ES-I3 (cell line): ENCODE results near the gene STBD1.

ENCODE experiments used
- H3K36me3 ChIP-seq: 2 replicates; pipeline ENCODE4 v1.6.1; 2013; ENCODE audit warnings: mild to moderate bottlenecking, low read length, control low read depth, moderate library complexity; ENCODE audit not compliant: insufficient read depth
- H3K4me1 ChIP-seq: 2 replicates; pipeline ENCODE4 v1.6.1; 2013; ENCODE audit warnings: mild to moderate bottlenecking, control low read depth, low read length; ENCODE audit not compliant: insufficient read depth
- H3K9ac ChIP-seq: 2 replicates; pipeline ENCODE4 v1.6.1; 2013; ENCODE audit warnings: low read depth, mild to moderate bottlenecking, low read length, moderate library complexity
- H3K9me3 ChIP-seq: 2 replicates; pipeline ENCODE4 v1.6.1; 2013; ENCODE audit warnings: mild to moderate bottlenecking, low read length, moderate library complexity; ENCODE audit not compliant: control insufficient read depth, insufficient read depth

Gene STBD1

DNA sequence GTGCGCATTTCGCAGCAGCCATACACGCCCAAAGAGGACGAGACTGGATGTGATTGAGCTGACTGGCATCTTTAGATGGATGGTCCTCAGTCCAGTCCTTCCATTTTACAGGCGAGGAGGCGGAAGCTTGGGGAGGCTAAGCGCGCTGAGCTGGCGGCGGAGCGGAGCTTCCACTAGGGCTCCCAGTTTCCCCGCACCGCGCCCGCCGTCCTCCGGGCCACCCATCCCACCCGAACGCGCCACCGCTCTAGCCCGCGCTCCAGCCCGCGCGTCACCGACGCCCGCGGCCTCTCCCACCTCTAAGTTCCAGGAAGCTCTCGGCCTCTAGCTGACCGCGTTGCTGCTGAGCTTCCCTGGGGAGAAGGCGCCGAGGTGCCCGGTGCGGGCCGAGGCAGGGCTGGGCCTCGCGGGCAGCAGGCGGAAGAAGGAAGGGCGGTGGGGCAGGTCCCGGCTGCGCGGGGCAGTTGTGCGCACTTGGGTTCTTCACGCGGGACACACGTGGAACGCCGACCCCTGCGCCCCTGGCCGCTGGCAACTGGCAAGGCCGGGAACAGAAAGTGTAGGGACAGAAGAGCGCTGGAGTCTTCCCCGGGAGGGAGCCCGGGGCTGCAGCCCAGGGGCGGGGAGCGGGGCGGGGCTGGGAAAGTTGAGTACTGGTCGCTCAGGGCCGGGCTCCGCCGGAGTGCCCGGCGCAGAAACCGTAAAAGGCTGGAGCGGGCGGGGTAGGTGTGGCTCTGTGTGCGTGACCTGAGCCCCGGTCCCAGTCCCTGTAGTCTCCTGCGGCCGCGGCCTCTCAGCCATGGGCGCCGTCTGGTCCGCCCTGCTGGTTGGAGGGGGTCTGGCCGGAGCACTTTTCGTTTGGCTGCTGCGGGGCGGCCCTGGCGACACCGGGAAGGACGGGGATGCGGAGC, at the start of gene STBD1:
Gene STBD1, plus strand, starts transcription at position 763 of the 911 bp plus-strand sequence. Its CDS starts 37 bp downstream, at position 800.
- peaks cover 5% of the 10 kb centered on the region; the same call in 1 of the 2 replicates for H3K4me1 ChIP-seq
- H3K9me3 ChIP-seq = no peaks in the 10 kb centered on the region
- no peaks in the 10 kb centered on the region; the same call in 1 of the 2 replicates for H3K36me3 ChIP-seq
- H3K9ac ChIP-seq = peak within 1 kb of the TSS; percentile 76

DNA sequence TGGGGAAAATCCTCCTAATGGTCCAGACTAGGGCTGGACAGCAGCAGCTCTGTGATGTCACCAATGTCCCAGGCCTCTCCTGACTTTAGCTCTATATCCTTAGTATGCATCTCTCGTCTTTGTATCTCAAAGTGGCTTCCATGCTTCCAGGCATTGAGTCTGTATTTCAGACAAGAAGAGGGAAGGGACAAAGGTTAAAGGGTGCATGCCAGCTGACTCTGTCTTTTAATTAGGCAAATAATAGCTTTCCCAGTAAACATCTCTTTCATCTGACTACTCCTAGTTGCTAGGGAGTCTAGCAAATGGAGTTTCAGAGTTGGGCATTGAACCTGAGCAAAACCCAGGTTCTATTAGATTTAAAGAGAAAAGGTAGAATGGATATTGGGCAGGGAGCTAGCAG, 49.6 kb upstream of the STBD1 start:
- H3K9me3 ChIP-seq = no peaks in the 10 kb centered on the region
- no peaks in the 10 kb centered on the region for H3K36me3 ChIP-seq
- no peak overlapping the region for H3K9ac ChIP-seq
- no peaks in the 10 kb centered on the region for H3K4me1 ChIP-seq

DNA sequence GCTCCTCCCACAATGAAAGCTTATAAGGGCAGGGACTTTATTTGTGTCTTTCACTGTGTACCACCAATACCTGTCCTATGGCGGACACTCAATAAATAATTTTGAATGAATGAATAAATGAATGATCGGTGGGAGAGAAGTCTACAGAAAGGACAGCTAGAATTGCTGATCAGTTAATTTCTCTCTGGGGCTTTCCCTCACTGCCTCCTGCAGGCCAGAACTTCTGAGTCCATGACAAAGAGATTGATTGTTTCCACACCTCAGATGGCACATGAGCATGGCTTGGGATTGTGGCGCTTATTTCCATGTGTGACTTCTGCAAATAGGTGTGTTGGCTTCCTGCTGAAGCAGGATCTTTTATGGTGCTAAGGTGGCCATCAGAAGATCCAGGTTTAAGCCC, 48.7 kb upstream of the STBD1 start:
- Histone ChIP-seq H3K4me1 (no peaks in the 10 kb centered on the region), H3K9me3 (no peaks in the 10 kb centered on the region), H3K36me3 (no peaks in the 10 kb centered on the region), H3K9ac (no peak overlapping the region)

GRCh38 chr4:76260571-76260970, 46.0 kb upstream of the STBD1 start:
- Histone ChIP-seq H3K9me3 (no peaks in the 10 kb centered on the region), H3K9ac (no peak overlapping the region), H3K4me1 (no peaks in the 10 kb centered on the region; the same call in 1 of the 2 replicates), H3K36me3 (no peaks in the 10 kb centered on the region; the same call in 1 of the 2 replicates)

DNA sequence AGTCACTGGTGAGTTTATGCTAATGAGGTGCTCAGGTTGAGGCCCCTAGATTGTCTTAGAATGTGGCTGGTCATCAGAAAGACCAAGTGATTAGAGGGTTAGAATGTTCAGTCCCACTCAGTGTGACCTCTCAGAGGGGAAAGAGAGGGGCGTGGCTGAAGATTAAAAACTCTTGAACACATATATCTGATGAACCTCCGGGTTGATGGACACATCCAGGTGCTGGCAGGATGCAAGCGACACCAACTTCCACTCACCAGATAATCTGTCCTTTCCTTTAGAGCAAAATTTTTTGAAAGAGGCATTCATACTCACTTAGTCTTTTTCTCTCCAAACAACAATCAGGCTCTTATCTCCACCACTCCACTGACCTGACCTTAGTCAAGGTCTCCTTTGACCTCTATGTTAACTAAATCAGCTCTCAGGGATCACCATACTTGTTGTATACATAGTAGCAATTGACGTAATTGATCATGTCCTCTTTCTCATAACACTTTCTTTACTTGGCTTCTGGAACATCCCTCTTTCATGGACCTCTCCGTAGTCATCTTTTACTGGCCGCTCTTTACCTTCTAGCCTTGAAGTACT, 40.8 kb upstream of the STBD1 start:
- Histone ChIP-seq H3K4me1 (no peaks in the 10 kb centered on the region; the same call in 1 of the 2 replicates), H3K9ac (no peak overlapping the region), H3K9me3 (no peaks in the 10 kb centered on the region), H3K36me3 (no peaks in the 10 kb centered on the region; the same call in 1 of the 2 replicates)

DNA sequence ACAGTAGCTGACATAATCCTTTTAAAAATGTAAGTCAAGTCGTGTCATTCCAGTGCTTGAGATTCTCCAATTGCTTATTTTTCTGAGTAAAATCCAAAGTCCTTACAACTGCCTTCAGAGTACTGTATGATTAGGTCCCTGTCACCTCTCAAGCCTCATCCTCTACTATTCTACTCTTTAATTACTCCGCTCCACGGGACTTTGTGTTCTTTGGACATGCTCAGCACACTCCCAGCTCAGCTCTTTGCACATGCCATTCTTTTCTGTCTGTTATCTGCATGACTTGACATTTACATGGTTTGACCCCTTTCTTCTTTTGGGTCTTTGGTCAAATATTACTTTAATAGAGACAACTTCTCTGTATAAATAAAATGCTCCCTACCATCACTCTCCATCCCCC, 39.9 kb upstream of the STBD1 start:
- H3K36me3 ChIP-seq = no peaks in the 10 kb centered on the region; the same call in 1 of the 2 replicates
- H3K9ac ChIP-seq = no peak overlapping the region
- H3K4me1 ChIP-seq = no peaks in the 10 kb centered on the region; the same call in 1 of the 2 replicates
- no peaks in the 10 kb centered on the region for H3K9me3 ChIP-seq

DNA sequence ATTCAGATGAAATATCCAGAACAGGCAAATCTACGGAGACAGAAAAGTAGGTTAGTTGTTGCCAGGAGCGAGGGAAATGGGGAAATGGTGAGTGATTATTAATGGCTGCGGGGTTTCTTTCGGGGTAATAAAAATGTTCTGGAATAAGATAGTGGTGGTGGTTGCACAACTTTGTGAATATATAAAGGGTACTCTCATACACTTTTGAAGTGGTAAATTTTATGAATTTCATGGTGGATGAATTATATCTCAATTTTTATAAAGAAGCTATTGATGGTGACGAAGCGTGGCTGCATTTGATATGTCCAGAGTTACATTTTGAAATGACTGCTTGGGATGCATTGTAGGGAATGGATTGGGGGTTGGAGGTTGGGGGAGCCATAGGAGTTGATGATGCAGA, 38.7 kb upstream of the STBD1 start:
- Histone ChIP-seq H3K9me3 (no peaks in the 10 kb centered on the region), H3K4me1 (no peaks in the 10 kb centered on the region; the same call in 1 of the 2 replicates), H3K9ac (no peak overlapping the region), H3K36me3 (no peaks in the 10 kb centered on the region; the same call in 1 of the 2 replicates)

- Histone ChIP-seq H3K9me3 (no peaks in the 10 kb centered on the region), H3K36me3 (no peaks in the 10 kb centered on the region), H3K4me1 (no peaks in the 10 kb centered on the region), H3K9ac (no peak overlapping the region)
Observed at GRCh38 chr4:76270244-76271175, 36.0 kb upstream of the STBD1 start.

DNA sequence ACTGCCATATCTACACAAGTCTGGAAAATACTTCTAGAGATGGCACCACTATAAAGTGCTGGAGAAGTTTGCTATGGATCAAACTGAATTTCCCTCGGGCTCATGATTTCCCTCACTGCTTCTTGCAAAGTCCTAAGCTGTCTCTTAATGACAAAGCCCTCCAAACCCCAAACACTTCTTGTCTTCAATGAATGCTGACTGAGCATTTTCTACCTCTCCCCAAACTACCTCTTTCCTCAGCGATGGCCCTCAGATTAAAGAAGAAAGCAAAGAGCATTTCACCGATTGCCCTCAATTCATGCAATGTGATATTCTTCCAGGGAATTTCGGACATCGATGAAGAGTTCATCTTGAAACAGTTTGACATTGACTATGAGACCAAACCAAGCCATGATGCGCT, 35.3 kb upstream of the STBD1 start:
- Histone ChIP-seq H3K4me1 (no peaks in the 10 kb centered on the region), H3K9me3 (no peaks in the 10 kb centered on the region), H3K36me3 (no peaks in the 10 kb centered on the region), H3K9ac (no peak overlapping the region)

- Histone ChIP-seq H3K9me3 (no peaks in the 10 kb centered on the region), H3K36me3 (no peaks in the 10 kb centered on the region), H3K9ac (no peak overlapping the region), H3K4me1 (no peaks in the 10 kb centered on the region)
Observed at GRCh38 chr4:76272073-76272472, 34.5 kb upstream of the STBD1 start.

DNA sequence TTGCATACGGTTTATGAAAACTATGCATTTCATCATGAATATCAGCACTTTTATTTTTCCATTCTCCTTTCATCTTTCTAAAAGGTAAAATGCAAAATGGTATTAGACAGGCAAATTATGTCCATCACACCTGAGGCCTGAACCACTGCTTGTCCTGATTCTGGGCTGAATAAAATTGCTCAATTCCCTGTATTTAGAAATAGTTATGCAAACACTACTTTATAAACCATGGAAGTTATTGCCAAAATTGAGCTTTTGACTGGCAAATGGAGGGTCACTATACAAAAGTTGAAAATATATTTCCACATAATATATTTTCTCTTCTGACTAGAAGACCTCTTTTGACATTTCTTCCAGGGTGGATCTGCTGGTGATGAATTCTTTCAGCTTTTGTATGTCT, 34.0 kb upstream of the STBD1 start:
- no peaks in the 10 kb centered on the region for H3K9me3 ChIP-seq
- H3K9ac ChIP-seq = no peak overlapping the region
- H3K36me3 ChIP-seq = no peaks in the 10 kb centered on the region
- H3K4me1 ChIP-seq = no peaks in the 10 kb centered on the region

DNA sequence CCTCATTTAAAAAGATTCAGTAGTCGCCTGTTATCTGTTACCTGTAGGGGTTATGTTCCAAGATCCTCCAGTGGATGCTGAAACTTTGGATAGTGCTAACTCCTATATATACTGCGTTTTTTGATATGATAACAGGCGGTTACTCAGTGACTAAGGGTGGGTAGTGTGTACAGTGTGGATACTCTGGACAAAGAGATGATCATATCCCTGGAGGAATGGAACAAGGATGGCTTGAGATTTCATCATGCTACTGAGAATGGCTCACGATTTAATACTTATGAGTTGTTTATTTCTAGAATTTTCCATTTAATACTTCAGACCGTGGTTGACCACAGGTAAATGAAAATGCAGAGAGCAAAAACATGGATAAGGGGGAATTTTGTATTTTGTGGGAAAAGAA, 33.5 kb upstream of the STBD1 start:
- no peaks in the 10 kb centered on the region for H3K4me1 ChIP-seq
- H3K36me3 ChIP-seq = no peaks in the 10 kb centered on the region
- H3K9me3 ChIP-seq = no peaks in the 10 kb centered on the region
- no peak overlapping the region for H3K9ac ChIP-seq

- no peaks in the 10 kb centered on the region for H3K36me3 ChIP-seq
- H3K9me3 ChIP-seq = no peaks in the 10 kb centered on the region
- no peak overlapping the region for H3K9ac ChIP-seq
- no peaks in the 10 kb centered on the region for H3K4me1 ChIP-seq
Observed at GRCh38 chr4:76275486-76276124, 30.9 kb upstream of the STBD1 start.

- Histone ChIP-seq H3K4me1 (no peaks in the 10 kb centered on the region), H3K36me3 (no peaks in the 10 kb centered on the region), H3K9me3 (no peaks in the 10 kb centered on the region), H3K9ac (no peak overlapping the region)
Observed at GRCh38 chr4:76276813-76277212, 29.7 kb upstream of the STBD1 start.
